Middle frontal gyrus (tissue), 1 donor: ENCODE results near the gene ESF1.

Experiments used
- DNase-seq: peaks from one replicate; pipeline ENCODE4 v3.0.0-alpha.2; 2015; ENCODE audit warnings: low spot score; ENCODE audit errors: extremely low spot score

ESF1 gene

GRCh38 chr20:13784893-13785715 is at the start of gene ESF1, which contains the start of gene NDUFAF5:
Gene ESF1 (minus strand): TSS chr20:13784919. CDS start chr20:13783140, 1,779 bp downstream.
Gene NDUFAF5 (plus strand): TSS chr20:13785028. CDS start chr20:13785069, 41 bp downstream.
- peak; percentile 96 for DNase-seq

- DNase-seq: no peak
Observed at GRCh38 chr20:13831476-13831875, 46.8 kb upstream of the ESF1 start.

GRCh38 chr20:13825465-13825864 is 40.7 kb upstream of the ESF1 start:
- no peak for DNase-seq

GRCh38 chr20:13824459-13824858 is 39.7 kb upstream of the ESF1 start:
- DNase-seq: no peak

- DNase-seq: no peak
Observed at GRCh38 chr20:13822459-13822858, 37.7 kb upstream of the ESF1 start.

GRCh38 chr20:13821876-13822275 is 37.2 kb upstream of the ESF1 start:
- no peak for DNase-seq

GRCh38 chr20:13819885-13820645 is 35.3 kb upstream of the ESF1 start:
- DNase-seq: no peak

- no peak for DNase-seq
Observed at GRCh38 chr20:13817342-13817741, 32.6 kb upstream of the ESF1 start.

GRCh38 chr20:13816757-13817156 is 32.0 kb upstream of the ESF1 start:
- no peak for DNase-seq

- DNase-seq: no peak
Observed at GRCh38 chr20:13814672-13815071, 30.0 kb upstream of the ESF1 start.

- no peak for DNase-seq
Observed at GRCh38 chr20:13813910-13814309, 29.2 kb upstream of the ESF1 start.

- no peak for DNase-seq
Observed at GRCh38 chr20:13810446-13810845, 25.7 kb upstream of the ESF1 start.

GRCh38 chr20:13809855-13810254 is 25.1 kb upstream of the ESF1 start:
- DNase-seq: no peak

GRCh38 chr20:13809373-13809772 is 24.7 kb upstream of the ESF1 start:
- DNase-seq: no peak

GRCh38 chr20:13800728-13801134 is 16.0 kb upstream of the ESF1 start:
- DNase-seq: peak; percentile 26

GRCh38 chr20:13799974-13800373 is 15.3 kb upstream of the ESF1 start:
- no peak for DNase-seq

GRCh38 chr20:13799040-13799439 is 14.3 kb upstream of the ESF1 start:
- no peak for DNase-seq

- DNase-seq: no peak
Observed at GRCh38 chr20:13794667-13795066, 9.9 kb upstream of the ESF1 start.

- DNase-seq: no peak
Observed at GRCh38 chr20:13793001-13793400, 8.3 kb upstream of the ESF1 start.

GRCh38 chr20:13791540-13792459 is 7.1 kb upstream of the ESF1 start:
- peak; percentile 19 for DNase-seq

- DNase-seq: no peak
Observed at GRCh38 chr20:13790708-13791107, 6.0 kb upstream of the ESF1 start.
